Measurements from ENCODE around the gene SMIM20. TPM values are rescaled to one million over a fixed set of nuclear protein-coding genes. Genes with fewer than 3 reads are reported as not detected.
"Not testable (repeated sequence)": the region's sequence is repeated elsewhere in the genome, so short reads cannot be mapped to it uniquely, and the experiment has no call there.

The SMIM20 gene
- total RNA-seq, result 10 to 100 TPM; 23.0 to 53.2 (median 34.6) TPM

DNA sequence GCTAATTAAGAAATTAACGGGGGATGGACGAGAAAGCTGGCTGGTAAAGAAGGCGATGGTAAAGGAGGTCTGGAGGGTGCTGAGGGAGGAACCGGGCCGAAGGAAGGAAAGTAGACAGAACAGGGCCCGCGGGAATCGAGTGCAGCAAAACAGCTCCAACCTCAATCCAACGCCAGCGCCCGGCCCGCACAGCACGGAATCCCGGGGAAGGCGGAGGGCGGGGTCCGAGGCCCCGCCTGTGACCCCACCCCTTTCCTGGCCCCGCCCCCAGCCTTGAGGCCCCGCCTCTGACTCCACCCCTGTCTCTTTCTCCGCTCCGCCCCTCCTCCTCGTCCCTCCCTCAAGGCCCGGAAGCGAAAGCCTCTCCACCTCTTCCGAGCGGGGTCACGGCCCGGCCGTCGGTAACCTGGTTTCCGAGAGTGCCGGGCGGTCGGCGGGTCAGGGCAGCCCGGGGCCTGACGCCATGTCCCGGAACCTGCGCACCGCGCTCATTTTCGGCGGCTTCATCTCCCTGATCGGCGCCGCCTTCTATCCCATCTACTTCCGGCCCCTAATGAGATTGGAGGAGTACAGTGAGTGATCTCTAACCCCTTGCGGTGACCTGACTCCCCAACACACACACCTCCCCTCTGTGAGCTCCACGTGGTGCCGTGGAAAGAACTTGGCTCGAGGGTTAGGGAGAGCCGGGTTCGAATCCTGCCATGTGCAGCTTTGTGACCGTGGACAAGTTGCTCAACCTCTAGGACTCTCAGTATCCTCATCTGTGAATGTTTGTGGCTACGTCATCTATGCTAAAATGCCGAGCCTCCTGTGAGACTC lies at the start of gene SMIM20:
TSS of gene SMIM20 (plus strand) at position 370 of the 819 bp plus-strand sequence. CDS start at position 464, 94 bp downstream.
- Histone ChIP-seq H3K9me3 (no peaks in the 10 kb centered on the region), H3K27me3 (no peaks in the 10 kb centered on the region), H3K27ac (peak within 1 kb of the TSS; percentile 65 to 83 (median 66)), H3K4me3 (replicated peaks in 1 of 3) (peak within 1 kb of the TSS; percentile 64 to 84 (median 83)), H3K36me3 (no peaks in the 10 kb centered on the region), H3K4me1 (peaks cover 12 to 19% of the 10 kb centered on the region in 2 donors)
- TF ChIP-seq, protein P1, sequence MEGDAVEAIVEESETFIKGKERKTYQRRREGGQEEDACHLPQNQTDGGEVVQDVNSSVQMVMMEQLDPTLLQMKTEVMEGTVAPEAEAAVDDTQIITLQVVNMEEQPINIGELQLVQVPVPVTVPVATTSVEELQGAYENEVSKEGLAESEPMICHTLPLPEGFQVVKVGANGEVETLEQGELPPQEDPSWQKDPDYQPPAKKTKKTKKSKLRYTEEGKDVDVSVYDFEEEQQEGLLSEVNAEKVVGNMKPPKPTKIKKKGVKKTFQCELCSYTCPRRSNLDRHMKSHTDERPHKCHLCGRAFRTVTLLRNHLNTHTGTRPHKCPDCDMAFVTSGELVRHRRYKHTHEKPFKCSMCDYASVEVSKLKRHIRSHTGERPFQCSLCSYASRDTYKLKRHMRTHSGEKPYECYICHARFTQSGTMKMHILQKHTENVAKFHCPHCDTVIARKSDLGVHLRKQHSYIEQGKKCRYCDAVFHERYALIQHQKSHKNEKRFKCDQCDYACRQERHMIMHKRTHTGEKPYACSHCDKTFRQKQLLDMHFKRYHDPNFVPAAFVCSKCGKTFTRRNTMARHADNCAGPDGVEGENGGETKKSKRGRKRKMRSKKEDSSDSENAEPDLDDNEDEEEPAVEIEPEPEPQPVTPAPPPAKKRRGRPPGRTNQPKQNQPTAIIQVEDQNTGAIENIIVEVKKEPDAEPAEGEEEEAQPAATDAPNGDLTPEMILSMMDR (IDR thresholded peaks at IDR 0.05), result no peak
- TF ChIP-seq POLR2A (IDR thresholded peaks at IDR 0.05), result peak in 1 of 2 donors; percentile 73
- intact Hi-C loops (cut with DNase I), result no loop called here
- 2% methylated on average over 45 to 49 of the region's 57 CpGs for WGBS, 2 donors
- peak; percentile 86 to 91 for DNase-seq

DNA sequence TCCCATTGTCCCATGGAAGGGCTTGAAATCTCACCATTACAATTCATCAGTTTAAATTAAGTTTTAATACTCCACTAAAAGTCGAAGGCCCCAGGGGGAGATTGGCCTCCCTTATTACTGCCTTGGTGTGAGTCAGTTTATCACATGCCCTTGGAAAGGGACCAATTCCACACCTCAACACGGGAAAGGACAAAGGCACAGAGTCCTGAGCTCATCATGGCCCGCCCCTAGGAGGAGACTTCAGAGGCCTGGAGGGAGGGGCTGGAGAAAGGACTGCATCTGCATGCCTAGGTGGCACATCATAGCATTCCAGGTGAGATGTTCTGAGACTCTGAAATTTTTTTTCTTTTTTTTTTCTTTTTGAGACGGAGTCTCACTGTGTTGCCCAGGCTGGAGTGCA lies 48.4 kb upstream of the SMIM20 start:
- no peaks in the 10 kb centered on the region for H3K9me3 ChIP-seq
- WGBS, 2 donors, result 81 to 82% methylated on average over 4 of the region's 4 CpGs
- TF ChIP-seq, protein P1 (IDR thresholded peaks at IDR 0.05), result no peak
- no peak for TF ChIP-seq POLR2A (IDR thresholded peaks at IDR 0.05)
- no peaks in the 10 kb centered on the region for H3K36me3 ChIP-seq
- intact Hi-C loops (cut with DNase I), result no loop called here
- H3K27ac ChIP-seq, result no peak overlapping the region
- H3K27me3 ChIP-seq, result no peaks in the 10 kb centered on the region
- no peak overlapping the region for H3K4me3 ChIP-seq (replicated peaks in 1 of 3)
- H3K4me1 ChIP-seq, result peaks cover 0 to 12% of the 10 kb centered on the region in 2 donors
- peak in 1 of 2 donors; percentile 14 for DNase-seq

DNA sequence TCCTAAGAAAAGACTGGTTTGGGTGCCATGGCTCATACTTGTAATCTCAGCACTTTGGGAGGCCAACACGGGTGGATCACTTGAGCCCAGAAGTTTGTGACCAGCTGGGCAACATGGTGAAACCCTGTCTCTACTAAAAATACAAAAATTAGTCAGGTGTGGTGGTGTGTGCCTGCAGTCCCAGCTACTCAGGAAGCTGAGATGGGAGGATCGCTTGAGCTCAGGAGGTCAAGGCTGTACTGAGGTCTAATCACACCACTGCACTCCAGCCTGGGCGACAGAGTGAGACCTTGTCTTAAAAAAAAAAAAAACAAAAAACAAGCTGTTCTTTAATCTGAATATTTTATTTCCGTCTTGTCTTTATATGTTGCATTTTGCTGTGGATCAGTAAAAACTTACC lies 47.6 kb upstream of the SMIM20 start:
- H3K4me1 ChIP-seq; DNase-seq; intact Hi-C loops (cut with DNase I); H3K27me3 ChIP-seq; H3K9me3 ChIP-seq; H3K27ac ChIP-seq; H3K4me3 ChIP-seq (replicated peaks in 1 of 3); H3K36me3 ChIP-seq: not testable (repeated sequence)
- 83 to 90% methylated on average over 4 of the region's 4 CpGs for WGBS, 2 donors

DNA sequence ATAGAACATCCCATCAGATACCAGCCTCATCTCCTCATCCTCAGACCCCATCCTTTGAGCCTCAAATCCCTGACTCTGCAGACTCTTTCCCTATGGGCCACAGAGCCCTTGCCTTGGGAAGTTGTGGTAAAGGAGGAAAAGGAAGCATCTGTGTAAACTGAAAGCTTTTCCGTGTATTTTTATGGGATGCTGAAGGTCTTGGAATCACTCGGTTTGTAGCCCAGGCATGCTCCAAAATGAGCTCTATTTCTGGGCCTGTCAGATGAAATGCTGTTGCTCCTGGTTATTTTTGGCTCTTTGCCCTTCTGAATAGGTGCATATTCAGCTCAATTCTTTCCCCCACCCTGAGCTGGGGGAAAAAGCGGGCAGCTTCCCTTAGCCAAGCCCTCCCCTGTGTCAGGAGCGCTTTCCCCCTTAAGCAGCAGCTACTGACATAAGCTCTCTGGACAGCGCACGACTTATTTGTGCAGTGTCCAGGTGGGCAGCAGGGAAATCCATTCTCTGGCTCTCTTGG lies 46.2 kb upstream of the SMIM20 start:
- Histone ChIP-seq H3K36me3 (no peaks in the 10 kb centered on the region), H3K9me3 (no peaks in the 10 kb centered on the region), H3K27ac (no peak overlapping the region), H3K27me3 (no peaks in the 10 kb centered on the region), H3K4me1 (no peaks in the 10 kb centered on the region), H3K4me3 (replicated peaks in 1 of 3) (no peak overlapping the region)
- no peak for DNase-seq
- no peak for TF ChIP-seq POLR2A (IDR thresholded peaks at IDR 0.05)
- TF ChIP-seq, protein P1 (IDR thresholded peaks at IDR 0.05), result no peak
- intact Hi-C loops (cut with DNase I), result no loop called here
- 59 to 75% methylated on average over 5 to 6 of the region's 6 CpGs for WGBS, 2 donors

DNA sequence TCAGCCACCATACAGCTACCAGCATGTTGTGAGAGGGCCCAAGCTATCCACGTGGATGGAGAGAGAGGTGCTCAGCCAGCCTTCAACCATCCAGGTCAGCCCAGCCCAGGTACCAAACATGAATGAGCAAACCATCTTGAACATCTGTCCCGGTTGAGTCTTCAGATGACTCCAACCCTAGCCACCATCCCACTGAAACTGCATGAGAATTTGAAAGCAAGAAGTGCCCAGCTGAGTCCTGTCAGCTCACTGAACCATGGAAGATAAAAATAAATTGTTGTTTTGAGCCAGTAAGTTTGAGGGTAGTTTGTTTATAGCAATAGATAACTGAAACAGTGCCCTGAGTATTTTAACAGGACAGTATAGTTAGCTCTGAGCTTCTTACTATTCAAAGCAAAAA lies 43.9 kb upstream of the SMIM20 start:
- WGBS, 2 donors, result 92 to 95% methylated on average over 2 of the region's 2 CpGs
- H3K9me3 ChIP-seq, result no peaks in the 10 kb centered on the region
- H3K36me3 ChIP-seq, result no peaks in the 10 kb centered on the region
- H3K27me3 ChIP-seq, result no peaks in the 10 kb centered on the region
- no peak for TF ChIP-seq POLR2A (IDR thresholded peaks at IDR 0.05)
- TF ChIP-seq, protein P1 (IDR thresholded peaks at IDR 0.05), result no peak
- H3K4me3 ChIP-seq (replicated peaks in 1 of 3), result no peak overlapping the region
- intact Hi-C loops (cut with DNase I), result no loop called here
- H3K27ac ChIP-seq, result no peak overlapping the region
- no peaks in the 10 kb centered on the region for H3K4me1 ChIP-seq
- DNase-seq, result no peak
